22Rv1 (cell line): ENCODE results near the gene GPC5.

Experiments used
- H3K27ac ChIP-seq: fragments of 450-650 bp; 2 replicates; pipeline ENCODE4 v1.5.1; 2017
- CTCF ChIP-seq: fragments of 450-650 bp; IDR thresholded peaks from 2 replicates; pipeline ENCODE4 v1.5.1; 2017; ENCODE audit warnings: mild to moderate bottlenecking
- ZFX ChIP-seq: fragments of 450-650 bp; IDR thresholded peaks from 2 replicates; pipeline ENCODE4 v1.6.1; 2017; ENCODE audit warnings: antibody characterized with exemption, borderline replicate concordance

GPC5 gene

GRCh38 chr13:91588541-91588940, 190.1 kb downstream of the GPC5 start:
- H3K27ac ChIP-seq, result no peak overlapping the region
- TF ChIP-seq ZFX (no peak), CTCF (no peak)

DNA sequence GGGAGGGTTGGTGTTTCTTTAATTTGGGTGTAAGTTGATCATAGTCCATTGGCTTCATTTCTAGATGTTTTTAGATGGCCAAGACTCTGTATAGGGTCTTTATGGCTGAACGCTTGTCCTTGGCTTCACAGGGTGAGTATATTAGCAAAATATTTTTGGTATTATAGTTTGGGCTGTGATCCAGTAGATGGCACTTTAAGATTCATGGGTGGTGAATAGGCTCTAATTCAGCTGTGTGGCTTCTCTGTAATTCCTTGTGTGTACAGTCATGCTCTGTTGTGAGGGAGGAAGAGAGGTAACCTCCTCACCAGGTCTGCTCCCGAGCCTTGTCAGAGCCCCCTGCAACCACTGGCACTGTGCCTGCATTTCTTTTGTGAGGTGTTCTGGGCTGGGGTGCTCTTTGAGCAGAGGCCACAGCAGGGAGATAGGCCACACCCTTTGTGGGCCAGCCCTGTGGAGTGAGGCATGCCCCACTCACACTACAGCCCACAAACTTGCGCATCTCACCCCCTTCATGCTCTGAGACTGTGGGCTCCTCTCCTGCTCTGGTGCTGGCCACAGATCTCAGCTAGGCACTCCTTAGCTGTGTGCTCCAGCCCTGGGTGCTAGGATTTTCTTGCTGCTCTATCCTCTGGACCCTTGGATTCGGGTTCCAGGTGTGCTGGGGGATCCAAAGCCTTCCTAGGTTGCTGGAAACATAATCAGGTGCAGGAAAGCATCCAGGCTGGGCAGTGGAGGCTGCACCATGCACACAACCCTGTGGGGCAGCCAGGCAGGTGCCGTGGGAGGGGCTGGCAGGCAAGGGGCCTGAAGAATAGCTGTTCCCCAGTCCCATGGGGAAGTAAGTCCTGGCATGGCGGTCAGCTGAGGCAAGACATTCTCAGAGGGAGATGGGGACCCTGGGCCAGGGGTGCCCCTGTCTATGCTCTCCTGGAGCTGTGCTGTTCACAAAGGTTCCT, 193.9 kb downstream of the GPC5 start:
- TF ChIP-seq ZFX (no peak), CTCF (no peak)
- no peak overlapping the region for H3K27ac ChIP-seq

DNA sequence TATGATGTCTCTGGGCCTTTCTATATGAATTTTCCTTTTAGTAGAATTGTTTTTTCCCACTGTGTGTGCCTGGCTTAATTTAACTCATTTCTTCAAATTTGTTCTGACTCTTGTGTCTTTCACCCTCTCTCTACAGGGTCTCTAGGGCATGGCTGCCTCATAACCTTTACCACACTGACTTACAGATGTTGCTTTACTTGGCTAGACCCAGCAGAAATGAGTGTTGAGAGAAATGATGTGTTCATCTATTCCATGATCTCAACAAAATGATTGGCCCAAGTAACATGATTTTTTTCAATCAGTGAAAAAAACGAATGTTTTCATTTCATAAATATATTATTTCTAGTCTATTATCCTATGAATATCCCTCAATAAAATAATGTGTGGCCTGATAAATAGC, 195.0 kb downstream of the GPC5 start:
- TF ChIP-seq ZFX, result no peak
- TF ChIP-seq CTCF, result no peak

DNA sequence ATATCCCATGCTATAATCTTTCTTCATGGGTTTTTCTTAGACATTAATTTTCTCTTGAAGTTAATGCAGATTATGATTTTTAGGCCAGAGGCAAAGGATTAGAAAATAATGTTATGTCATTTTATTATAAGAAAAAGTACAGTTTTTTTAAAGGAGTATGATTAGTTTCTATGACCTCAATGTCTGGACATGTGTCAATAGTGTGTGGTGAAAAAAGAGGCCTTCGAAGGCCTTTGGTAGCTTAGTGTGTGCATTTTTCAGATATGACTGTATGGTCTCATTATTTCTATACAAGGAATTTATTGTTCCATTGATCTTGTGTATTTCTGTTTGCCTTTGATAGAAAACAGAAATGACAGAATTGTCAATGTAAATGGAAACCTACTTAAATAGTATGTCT, 195.6 kb downstream of the GPC5 start:
- TF ChIP-seq ZFX (no peak), CTCF (no peak)
- H3K27ac ChIP-seq, result no peak overlapping the region

More for the DNA sequence above, 195.0 kb downstream of the GPC5 start:
- no peak overlapping the region for H3K27ac ChIP-seq

DNA sequence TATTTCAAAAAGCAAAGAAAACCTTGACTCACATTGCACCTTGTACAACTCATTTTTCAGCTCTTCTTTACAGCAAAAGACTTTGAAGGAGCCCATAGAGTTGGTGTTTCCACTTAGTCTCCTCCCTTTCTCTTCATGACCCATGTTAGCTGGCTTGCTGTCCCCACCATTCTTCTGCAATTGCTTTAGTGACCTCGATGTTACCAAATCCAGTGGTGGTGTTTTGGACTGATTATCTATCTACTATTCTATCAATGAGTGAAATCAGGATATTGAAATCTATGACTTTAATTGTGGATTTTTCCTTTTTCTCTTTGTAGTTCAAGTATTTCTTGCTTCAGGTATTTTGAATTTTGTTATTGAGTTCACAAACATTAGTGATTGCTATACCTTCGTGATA, 197.3 kb downstream of the GPC5 start:
- H3K27ac ChIP-seq, result no peak overlapping the region
- TF ChIP-seq CTCF (no peak), ZFX (no peak)

- TF ChIP-seq CTCF (no peak), ZFX (no peak)
These were observed 198.4 kb downstream of the GPC5 start for GRCh38 chr13:91596842-91597241.

DNA sequence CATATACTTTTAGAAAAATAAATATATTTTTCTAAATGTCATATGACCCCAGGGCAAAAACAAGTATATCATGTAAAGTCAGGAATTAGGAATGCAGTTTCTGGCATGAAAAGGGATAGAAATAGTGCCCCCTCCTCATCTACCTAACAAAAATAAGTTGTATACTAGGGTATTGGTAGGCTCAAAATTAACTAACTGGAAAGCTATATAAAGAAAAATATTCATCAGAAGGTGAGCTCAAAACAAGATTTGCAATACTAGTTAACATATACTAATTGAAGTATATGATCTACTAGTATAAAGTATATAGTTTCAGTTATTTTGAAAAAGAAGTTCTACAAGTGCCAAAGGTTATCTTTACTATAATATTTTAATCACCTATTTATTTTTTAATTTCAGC, 200.2 kb downstream of the GPC5 start:
- no peak overlapping the region for H3K27ac ChIP-seq

More at GRCh38 chr13:91596842-91597241, 198.4 kb downstream of the GPC5 start:
- no peak overlapping the region for H3K27ac ChIP-seq

More for the DNA sequence above, 200.2 kb downstream of the GPC5 start:
- TF ChIP-seq CTCF (no peak), ZFX (no peak)
